K562 (cell line): Measurements from ENCODE around the gene CIART. TPM values are rescaled to one million over a fixed set of nuclear protein-coding genes. Genes with fewer than 3 reads are reported as not detected.

Experiments
- ATAC-seq: fragments of 200-7000 bp; cut with Tn5 transposase; 3 replicates; pipeline ENCODE4 v1.9.1; 2020; ENCODE audit warnings: moderate library complexity
- BruUV-seq: library from RNA; stranded (reverse); fragments of 400-500 nt; replicated peaks from 2 replicates; lab custom pipeline; 2021; lab: Mats Ljungman, UMichigan
- CTCF ChIA-PET: fragments of 300-600 bp; formaldehyde crosslinking; extraction: SDS; loops from one replicate; lab custom pipeline; 2021; ENCODE audit warnings: low intra/inter-chr PET ratio; lab: Yijun Ruan, JAX
- POLR2A ChIA-PET: fragments of 300-600, 350-650 bp; sonication (Branson Sonifier 250); formaldehyde crosslinking; extraction: SDS; loops from one replicate; lab custom pipeline; 2021; ENCODE audit warnings: antibody characterized with exemption, inconsistent platforms; lab: Yijun Ruan, JAX
- DNase-seq, 4 experiments: peaks; one replicate each; pipeline versions ENCODE4 v3.0.0 to v3.0.0-alpha.2; 2011 to 2018; ENCODE audit warnings: low spot score in 3 of 4, mixed read lengths in 3 of 4; ENCODE audit errors: extremely low read depth in 1 of 4
- FAIRE-seq: peaks from 2 replicates; lab custom pipeline; 2011; peaks lifted over from hg19 to GRCh38; lab: Jason Lieb, UNC
- H2AFZ ChIP-seq: 2 replicates; pipeline ENCODE4 v1.6.0; 2011; ENCODE audit warnings: low read depth, low read length, control low read depth, inconsistent platforms
- H3K27ac ChIP-seq: fragments of 200-600 bp; 3 replicates; pipeline ENCODE4 v1.8.0; 2011; ENCODE audit warnings: low read depth, mild to moderate bottlenecking, control low read depth, inconsistent platforms, low read length, moderate library complexity, mixed read lengths; ENCODE audit errors: extremely low read depth
- H3K27me3 ChIP-seq, 2 experiments: fragments of 300-600 bp in 1 of 2; 2 replicates in 1 of 2; 3 replicates in 1 of 2; pipeline versions ENCODE4 v1.6.0 to v1.8.0; 2011; ENCODE audit warnings: inconsistent platforms in 2 of 2, low read length in 2 of 2, mild to moderate bottlenecking in 1 of 2, mixed read lengths in 1 of 2, moderate library complexity in 1 of 2; ENCODE audit not compliant: control insufficient read depth in 2 of 2, insufficient read depth in 2 of 2
- H3K36me3 ChIP-seq: fragments of 300-600 bp; 3 replicates; pipeline ENCODE4 v1.8.0; 2011; ENCODE audit warnings: mild to moderate bottlenecking, low read length, inconsistent platforms; ENCODE audit not compliant: control insufficient read depth, insufficient read depth
- H3K4me1 ChIP-seq, 2 experiments: fragments of 200-600 bp in 1 of 2; replicated peaks in 1 of 2; 2 replicates in 1 of 2; 3 replicates in 1 of 2; pipeline versions ENCODE4 v1.5.1 to v1.8.0; 2011; ENCODE audit warnings: inconsistent platforms in 2 of 2, low read length in 2 of 2, mild to moderate bottlenecking in 1 of 2, mixed read lengths in 1 of 2, moderate library complexity in 1 of 2; ENCODE audit not compliant: control insufficient read depth in 2 of 2, insufficient read depth in 2 of 2
- H3K4me2 ChIP-seq: 2 replicates; pipeline ENCODE4 v1.6.1; 2011; ENCODE audit warnings: low read length, control low read depth, inconsistent platforms, mixed read lengths; ENCODE audit not compliant: insufficient read depth
- H3K4me3 ChIP-seq: fragments of 200-600 bp; sonication (generic), shearing (Covaris generic); 2 replicates; pipeline ENCODE4 v1.5.1; 2016; ENCODE audit warnings: control low read depth, inconsistent platforms
- H3K79me2 ChIP-seq: fragments of 200-600 bp; 3 replicates; pipeline ENCODE4 v1.8.0; 2011; ENCODE audit warnings: low read length, inconsistent platforms; ENCODE audit not compliant: control insufficient read depth, insufficient read depth
- H3K9ac ChIP-seq, 2 experiments: 2 replicates each; pipeline versions ENCODE4 v1.6.0 to v1.6.1; 2011; ENCODE audit warnings: low read depth in 2 of 2, low read length in 2 of 2, control low read depth in 1 of 2, inconsistent platforms in 1 of 2, mild to moderate bottlenecking in 1 of 2, mixed read lengths in 1 of 2; ENCODE audit not compliant: insufficient read depth in 1 of 2
- H3K9me1 ChIP-seq: one replicate; pipeline ENCODE4 v1.6.0; 2011; ENCODE audit warnings: inconsistent platforms, mild to moderate bottlenecking, low read length, moderate library complexity; ENCODE audit not compliant: control insufficient read depth, insufficient read depth
- H3K9me3 ChIP-seq: replicated peaks from 2 replicates; pipeline ENCODE4 v1.5.1; 2011; ENCODE audit warnings: low read depth, low read length, inconsistent platforms; ENCODE audit not compliant: control insufficient read depth, insufficient read depth
- H4K20me1 ChIP-seq: replicated peaks from 2 replicates; pipeline ENCODE4 v1.6.1; 2011; ENCODE audit warnings: low read length, inconsistent platforms, mixed read lengths; ENCODE audit not compliant: control insufficient read depth, insufficient read depth
- BRF1 ChIP-seq: IDR thresholded peaks from 3 replicates; pipeline ENCODE4 v1.6.1; 2011; ENCODE audit warnings: borderline replicate concordance, mild to moderate bottlenecking; ENCODE audit not compliant: insufficient read length; ENCODE audit errors: extremely low read depth
- EP400 ChIP-seq: fragments of 450-650 bp; IDR thresholded peaks from 2 replicates; pipeline ENCODE4 v1.6.1; 2017; ENCODE audit warnings: antibody characterized with exemption, mild to moderate bottlenecking, moderate library complexity
- FOXK2 ChIP-seq, 2 experiments: fragments of 450-650 bp; IDR thresholded peaks in 1 of 2; conservative IDR thresholded peaks in 1 of 2; 2 replicates each; pipeline ENCODE4 v1.6.1; 2016; ENCODE audit warnings: low read depth in 2 of 2, mild to moderate bottlenecking in 1 of 2
- NONO ChIP-seq, 2 experiments: fragments of 200-400 bp in 1 of 2; fragments of 450-650 bp in 1 of 2; formaldehyde crosslinking in 1 of 2; IDR thresholded peaks; 2 replicates each; pipeline ENCODE4 v1.6.1; 2017; ENCODE audit warnings: low read depth in 2 of 2, mild to moderate bottlenecking in 2 of 2, moderate library complexity in 2 of 2, low read length in 1 of 2
- STAT5B ChIP-seq: fragments of 250-450 bp; sonication (Bioruptor Pico); IDR thresholded peaks from 2 replicates; pipeline ENCODE4 v1.8.0; 2021; ENCODE audit warnings: mild to moderate bottlenecking, inconsistent platforms
- TAF7 ChIP-seq: fragments of 450-650 bp; IDR thresholded peaks from 2 replicates; pipeline ENCODE4 v1.6.1; 2016; ENCODE audit warnings: missing genetic modification characterization, missing compliant biosample characterization
- ZBTB26 ChIP-seq: fragments of 450-650 bp; formaldehyde crosslinking; IDR thresholded peaks from 2 replicates; pipeline ENCODE4 v1.4.0; 2022; ENCODE audit warnings: missing genetic modification characterization
- ZBTB40 ChIP-seq, 2 experiments: fragments of 450-650 bp in 1 of 2; sonication (generic) in 1 of 2; formaldehyde crosslinking in 1 of 2; IDR thresholded peaks; 2 replicates each; pipeline versions ENCODE4 v1.7.1 to v1.9.0; 2016 to 2022; ENCODE audit warnings: inconsistent platforms in 1 of 2, mild to moderate bottlenecking in 1 of 2, missing genetic modification reagents in 1 of 2
- ZNF121 ChIP-seq: sonication (generic); formaldehyde crosslinking; conservative IDR thresholded peaks from 2 replicates; pipeline ENCODE4 v1.8.0; 2022; ENCODE audit warnings: missing genetic modification reagents
- ZNF274 ChIP-seq: IDR thresholded peaks from 2 replicates; pipeline ENCODE4 v1.6.1; 2011; ENCODE audit warnings: low read depth, mild to moderate bottlenecking, low read length, moderate library complexity, borderline replicate concordance
- ZNF699 ChIP-seq: fragments of 250-450 bp; sonication (Bioruptor Pico); IDR thresholded peaks from 2 replicates; pipeline ENCODE4 v1.8.0; 2021; ENCODE audit warnings: mild to moderate bottlenecking, moderate library complexity; ENCODE audit not compliant: insufficient replicate concordance
- WGBS: fragments of 100-300 bp; shearing (Covaris generic); methylation state at CpG from one replicate; pipeline ENCODE4 v1.1.6; 2016; ENCODE audit warnings: low coverage, mixed read lengths; ENCODE audit not compliant: insufficient coverage; ENCODE audit errors: missing lambda C conversion rate; 5-methylcytosine and 5-hydroxymethylcytosine counted together
- in situ Hi-C: fragments of 300-500 bp; cut with MboI; formaldehyde crosslinking; loops from 4 replicates; pipeline ENCODE4 v1.15.0; 2018; ENCODE audit warnings: inconsistent platforms, mixed read lengths
- intact Hi-C: fragments of 100-400 bp; cut with micrococcal nuclease; formaldehyde crosslinking; loops from 2 replicates; pipeline ENCODE4 v1.14.2; 2022
- polyA plus RNA-seq, 8 experiments: library from polyadenylated mRNA; depleted of rRNA in 4 of 8; stranded (reverse) in 5 of 8; unstranded in 3 of 8; fragments of >200 nt; fragmentation: Nextera tagmentation in 2 of 8; fragmentation: Illumina TruSeq in 1 of 8; extraction: Ambion mirVana in 2 of 8; extraction: Trizol in 1 of 8; gene quantifications; 2 replicates each; pipeline versions ENCODE4 v1.2.1 to v1.2.3, GENCODE V29; 2011 to 2014; ENCODE audit warnings: inconsistent platforms in 1 of 8, missing spikeins in 1 of 8
- total RNA-seq, 7 experiments: library from RNA; depleted of rRNA in 6 of 7; stranded (reverse); fragments of >200 nt in 6 of 7; fragmentation: Illumina TruSeq in 2 of 7; extraction: Trizol in 2 of 7; gene quantifications; 2 replicates each; pipeline versions ENCODE4 v1.2.1 to v1.2.3, GENCODE V29; 2011 to 2021; ENCODE audit warnings: low replicate concordance in 1 of 7

The CIART gene
- total and polyA plus RNA-seq, 9 of the 15 experiments (the other 6 are each of a cell fraction or from before 2014, with no cell fraction given), result 0.07 to 0.35 (median 0.19) TPM; not detected in 2

- 0% methylated on average over 8 of the region's 9 CpGs for WGBS
- DNase-seq (no peak), FAIRE-seq (no peak), ATAC-seq (no peak; the same call in 2 of the 3 replicates)
- H3K36me3 ChIP-seq, result peaks cover 29% of the 10 kb centered on the region; the same call in 2 of the 3 replicates
- peak overlapping the region; percentile 95 for H3K4me3 ChIP-seq
- intact Hi-C loops (no loop called here), in situ Hi-C loops (no loop called here)
- H3K27me3 ChIP-seq, result no peaks in the 10 kb centered on the region
- peak overlapping the region; percentile 94 to 97 for H3K9ac ChIP-seq
- peaks cover 13 to 16% of the 10 kb centered on the region in 2 experiments; a peak in 4 of 5 replicates for H3K4me1 ChIP-seq
- ChIA-PET POLR2A (interaction anchor here (1.1 to 2.2 kb wide), 5 partner anchors 8 to 21 kb away, joined by 3 to 9 read pairs (median 7); no protein-coding TSS in a partner anchor), CTCF (interaction anchor here (0.7 kb wide), 1 partner anchor 168 kb away, joined by 3 read pairs; no protein-coding TSS in a partner anchor)
- no peaks in the 10 kb centered on the region for H3K9me1 ChIP-seq
- H2AFZ ChIP-seq, result peak overlapping the region; percentile 52
- BruUV-seq, result no TSS peak
- peak overlapping the region; percentile 95 for H3K27ac ChIP-seq
- H3K4me2 ChIP-seq, result peak overlapping the region; percentile 89
- H3K9me3 ChIP-seq, result no peaks in the 10 kb centered on the region
- H4K20me1 ChIP-seq, result no peaks in the 10 kb centered on the region; the same call in 1 of the 2 replicates
- peaks cover 64% of the 10 kb centered on the region for H3K79me2 ChIP-seq
- TF ChIP-seq ZBTB40 (IDR thresholded peaks at IDR 0.05) (peak; percentile 47; the same call in 1 of the 2 replicates), ZBTB40 (CRISPR knock-in tag; IDR thresholded peaks at IDR 0.05) (no peak), ZNF699 (CRISPR knock-in tag) (no peak), FOXK2 (conservative IDR thresholded peaks at IDR 0.05 in 1 of 2, IDR thresholded peaks at IDR 0.05 in 1 of 2; ENCODE audit: low read depth in 2 of 2) (no peak), NONO (IDR thresholded peaks at IDR 0.05; ENCODE audit: low read depth in 2 of 2, low read length in 1 of 2) (no peak), EP400 (peak; percentile 28; the same call in 1 of the 2 replicates), ZNF274 (no peak), BRF1 (no peak), STAT5B (CRISPR knock-in tag) (no peak), TAF7 (tag) (peak; percentile 31; the same call in 1 of the 2 replicates), ZBTB26 (CRISPR knock-in tag) (0 out of 2 replicates have a peak, but pooled peaks have one; percentile 19), ZNF121 (CRISPR knock-in tag) (no peak)
These were observed 48.1 kb upstream of the CIART start for GRCh38 chr1:150234309-150234565.
